Activated CD4-positive, alpha-beta T cell treated with anti-CD3 and anti-CD28 coated beads for 36 hours (primary cell): ENCODE data around the gene ZNF574. TPM values are rescaled to one million over a fixed set of nuclear protein-coding genes. Genes with fewer than 3 reads are reported as not detected.

Experiments
- ATAC-seq: fragments of 200-7000 bp; cut with Tn5 transposase; one replicate; pipeline ENCODE4 v1.10.0; 2021; ENCODE audit warnings: mild to moderate bottlenecking, moderate library complexity
- CTCF ChIA-PET: fragments of 350-600 bp; sonication (Branson Sonifier 250); formaldehyde crosslinking; loops from one replicate; lab custom pipeline; 2021; ENCODE audit warnings: antibody characterized with exemption; lab: Charles Lee
- POLR2A ChIA-PET: fragments of 350-600 bp; sonication (Branson Sonifier 250); formaldehyde crosslinking; loops from one replicate; lab custom pipeline; 2021; ENCODE audit warnings: antibody characterized with exemption, inconsistent platforms; lab: Charles Lee
- DNase-seq: peaks from one replicate; pipeline ENCODE4 v3.0.0-alpha.2; 2020
- H3K27ac Mint-ChIP-seq: one replicate; pipeline ENCODE4 v1.8.0; 2021; ENCODE audit warnings: mixed read lengths
- H3K27me3 Mint-ChIP-seq: one replicate; pipeline ENCODE4 v1.8.0; 2021; ENCODE audit warnings: mixed read lengths
- H3K36me3 Mint-ChIP-seq: one replicate; pipeline ENCODE4 v1.8.0; 2021; ENCODE audit warnings: low read depth, mixed read lengths
- H3K4me1 Mint-ChIP-seq: one replicate; pipeline ENCODE4 v1.8.0; 2021; ENCODE audit warnings: mixed read lengths
- H3K4me3 Mint-ChIP-seq: one replicate; pipeline ENCODE4 v1.8.0; 2021; ENCODE audit warnings: mild to moderate bottlenecking, moderate library complexity, mixed read lengths
- H3K9me3 Mint-ChIP-seq: one replicate; pipeline ENCODE4 v1.8.0; 2021; ENCODE audit warnings: low read depth, mixed read lengths
- intact Hi-C, 2 experiments: fragments of 100-400 bp; cut with DNase I in 1 of 2; cut with micrococcal nuclease in 1 of 2; formaldehyde crosslinking; loops; one replicate each; pipeline versions ENCODE4 v1.14.2 to v1.15.1; 2022 to 2024; cut with DNase I, micrococcal nuclease
- total RNA-seq, 2 experiments: library from RNA; stranded (reverse); gene quantifications; one replicate each; pipeline ENCODE4 v1.2.3, GENCODE V29; 2021

Gene ZNF574
- total RNA-seq, 2 experiments from 2014 or later = 10.7 to 14.8 TPM

- peak; percentile 95 for ATAC-seq
- CTCF ChIA-PET = interaction anchor here (0.6 to 4.9 kb wide), 28 partner anchors 10 to 493 kb away, joined by 3 to 37 read pairs (median 4); partner anchors contain the start of gene POU2F2
- Mint-ChIP-seq H3K4me3 (no peak overlapping the region), H3K27ac (no peak overlapping the region), H3K9me3 (no peaks in the 10 kb centered on the region), H3K4me1 (peaks cover 48% of the 10 kb centered on the region), H3K36me3 (peaks cover 45% of the 10 kb centered on the region), H3K27me3 (no peaks in the 10 kb centered on the region)
- peak; percentile 95 for DNase-seq
- intact Hi-C loops = loop anchor here (1.0 to 2.0 kb wide), 9 partner anchors 13 to 325 kb away; partner anchors contain the start of gene MEGF8 (in 2 of the 2)
- POLR2A ChIA-PET = interaction anchor here (0.6 kb wide), 1 partner anchor 142 kb away, joined by 3 read pairs; no protein-coding TSS in a partner anchor
Observed at GRCh38 chr19:42108527-42109389, 32.8 kb downstream of the ZNF574 start.

GRCh38 chr19:42109896-42110295, 33.9 kb downstream of the ZNF574 start:
- POLR2A ChIA-PET = no interaction called here
- Mint-ChIP-seq H3K36me3 (peaks cover 47% of the 10 kb centered on the region), H3K4me1 (peaks cover 52% of the 10 kb centered on the region), H3K9me3 (no peaks in the 10 kb centered on the region), H3K27me3 (no peaks in the 10 kb centered on the region), H3K4me3 (no peak overlapping the region), H3K27ac (no peak overlapping the region)
- intact Hi-C loops = loop anchor here (2.0 kb wide), 2 partner anchors 187 to 215 kb away; partner anchors contain the start of gene MEGF8 (in 1 of the 2)
- ATAC-seq = no peak
- DNase-seq = no peak
- CTCF ChIA-PET = interaction anchor here (0.7 to 4.9 kb wide), 13 partner anchors 8 to 165 kb away, joined by 3 to 25 read pairs (median 4); partner anchors contain the start of gene POU2F2

GRCh38 chr19:42110658-42111057, 34.7 kb downstream of the ZNF574 start:
- Mint-ChIP-seq H3K4me1 (peaks cover 49% of the 10 kb centered on the region), H3K27ac (peak overlapping the region; percentile 77), H3K4me3 (no peak overlapping the region), H3K9me3 (no peaks in the 10 kb centered on the region), H3K27me3 (no peaks in the 10 kb centered on the region), H3K36me3 (peaks cover 47% of the 10 kb centered on the region)
- ATAC-seq (no peak), DNase-seq (no peak)
- POLR2A ChIA-PET = no interaction called here
- CTCF ChIA-PET = interaction anchor here (0.8 to 4.9 kb wide), 10 partner anchors 9 to 287 kb away, joined by 3 to 25 read pairs (median 4); partner anchors contain the start of gene POU2F2
- intact Hi-C loops = no loop called here

- intact Hi-C loops = no loop called here
- H3K4me3 Mint-ChIP-seq = no peak overlapping the region
- DNase-seq = no peak
- POLR2A ChIA-PET = no interaction called here
- no peak for ATAC-seq
- peak overlapping the region; percentile 77 for H3K27ac Mint-ChIP-seq
- H3K9me3 Mint-ChIP-seq = no peaks in the 10 kb centered on the region
- no peaks in the 10 kb centered on the region for H3K27me3 Mint-ChIP-seq
- CTCF ChIA-PET = interaction anchor here (0.8 to 4.9 kb wide), 11 partner anchors 8 to 286 kb away, joined by 3 to 25 read pairs (median 4); partner anchors contain the start of gene POU2F2
- peaks cover 50% of the 10 kb centered on the region for H3K36me3 Mint-ChIP-seq
- H3K4me1 Mint-ChIP-seq = peaks cover 45% of the 10 kb centered on the region
Observed at GRCh38 chr19:42111384-42111783, 35.4 kb downstream of the ZNF574 start.

- Mint-ChIP-seq H3K4me1 (peaks cover 45% of the 10 kb centered on the region), H3K9me3 (no peaks in the 10 kb centered on the region), H3K36me3 (peaks cover 52% of the 10 kb centered on the region), H3K27ac (peak overlapping the region; percentile 77), H3K4me3 (no peak overlapping the region), H3K27me3 (no peaks in the 10 kb centered on the region)
- ChIA-PET CTCF (interaction anchor here (0.8 to 3.2 kb wide), 3 partner anchors 9 to 71 kb away, joined by 4 to 18 read pairs (median 8); no protein-coding TSS in a partner anchor), POLR2A (no interaction called here)
- ATAC-seq (no peak), DNase-seq (no peak)
- intact Hi-C loops = no loop called here
Observed at GRCh38 chr19:42111811-42112210, 35.8 kb downstream of the ZNF574 start.

GRCh38 chr19:42113641-42114348, 37.8 kb downstream of the ZNF574 start:
- ChIA-PET CTCF (interaction anchor here (1.1 to 4.6 kb wide), 5 partner anchors 10 to 77 kb away, joined by 3 to 20 read pairs (median 8); partner anchors contain the start of gene POU2F2), POLR2A (no interaction called here)
- no peak for DNase-seq
- Mint-ChIP-seq H3K36me3 (peaks cover 61% of the 10 kb centered on the region), H3K9me3 (no peaks in the 10 kb centered on the region), H3K4me1 (peaks cover 46% of the 10 kb centered on the region), H3K27me3 (no peaks in the 10 kb centered on the region), H3K4me3 (no peak overlapping the region), H3K27ac (peak overlapping the region; percentile 72)
- intact Hi-C loops = no loop called here
- no peak for ATAC-seq

GRCh38 chr19:42114412-42114811, 38.4 kb downstream of the ZNF574 start:
- Mint-ChIP-seq H3K4me1 (peaks cover 46% of the 10 kb centered on the region), H3K4me3 (no peak overlapping the region), H3K27me3 (no peaks in the 10 kb centered on the region), H3K36me3 (peaks cover 64% of the 10 kb centered on the region), H3K27ac (peak overlapping the region; percentile 72), H3K9me3 (no peaks in the 10 kb centered on the region)
- ATAC-seq = no peak
- POLR2A ChIA-PET = no interaction called here
- intact Hi-C loops = no loop called here
- CTCF ChIA-PET = interaction anchor here (0.9 to 4.6 kb wide), 6 partner anchors 10 to 306 kb away, joined by 3 to 20 read pairs (median 6); partner anchors contain the start of gene POU2F2
- no peak for DNase-seq

- CTCF ChIA-PET = interaction anchor here (0.7 to 4.6 kb wide), 5 partner anchors 9 to 305 kb away, joined by 3 to 20 read pairs (median 5); partner anchors contain the start of gene POU2F2
Observed at GRCh38 chr19:42115219-42115618, 39.3 kb downstream of the ZNF574 start.

GRCh38 chr19:42115705-42116104, 39.7 kb downstream of the ZNF574 start:
- intact Hi-C loops = no loop called here

More at GRCh38 chr19:42115219-42115618, 39.3 kb downstream of the ZNF574 start:
- POLR2A ChIA-PET = no interaction called here
- H3K4me1 Mint-ChIP-seq = peaks cover 46% of the 10 kb centered on the region
- no peaks in the 10 kb centered on the region for H3K9me3 Mint-ChIP-seq
- no peak overlapping the region for H3K4me3 Mint-ChIP-seq
- peaks cover 64% of the 10 kb centered on the region for H3K36me3 Mint-ChIP-seq
- no peak for DNase-seq
- intact Hi-C loops = no loop called here
- ATAC-seq = no peak
- no peak overlapping the region for H3K27ac Mint-ChIP-seq
- no peaks in the 10 kb centered on the region for H3K27me3 Mint-ChIP-seq

GRCh38 chr19:42116308-42117075, 40.5 kb downstream of the ZNF574 start:
- intact Hi-C loops = no loop called here
- Mint-ChIP-seq H3K36me3 (peaks cover 61% of the 10 kb centered on the region), H3K9me3 (no peaks in the 10 kb centered on the region)

More at GRCh38 chr19:42115705-42116104, 39.7 kb downstream of the ZNF574 start:
- Mint-ChIP-seq H3K36me3 (peaks cover 67% of the 10 kb centered on the region), H3K9me3 (no peaks in the 10 kb centered on the region), H3K27me3 (no peaks in the 10 kb centered on the region), H3K4me3 (no peak overlapping the region), H3K27ac (peak overlapping the region; percentile 34), H3K4me1 (peaks cover 51% of the 10 kb centered on the region)
- ChIA-PET POLR2A (no interaction called here), CTCF (interaction anchor here (0.5 to 4.6 kb wide), 5 partner anchors 17 to 248 kb away, joined by 3 to 20 read pairs (median 4); partner anchors contain the start of gene POU2F2)
- ATAC-seq (no peak), DNase-seq (no peak)

More at GRCh38 chr19:42116308-42117075, 40.5 kb downstream of the ZNF574 start:
- Mint-ChIP-seq H3K27me3 (no peaks in the 10 kb centered on the region), H3K4me1 (peaks cover 51% of the 10 kb centered on the region), H3K4me3 (no peak overlapping the region), H3K27ac (no peak overlapping the region)
- POLR2A ChIA-PET = no interaction called here
- no peak for ATAC-seq
- no peak for DNase-seq
- CTCF ChIA-PET = interaction anchor here (0.6 to 4.6 kb wide), 4 partner anchors 16 to 60 kb away, joined by 3 to 20 read pairs (median 4); partner anchors contain the start of gene POU2F2
